Retina (tissue), 1 donor: Measurements from ENCODE around the gene PCDHB15.
A peak's percentile ranks its signal among the peaks of the same experiment; 100 is the strongest.
"Not testable (repeated sequence)": the region's sequence is repeated elsewhere in the genome, so short reads cannot be mapped to it uniquely, and the experiment has no call there.

Source experiments
- DNase-seq: peaks from one replicate; pipeline ENCODE4 v3.0.0-alpha.2; 2016

The PCDHB15 gene

GRCh38 chr5:141245250-141245717, at the start of gene PCDHB15:
Gene PCDHB15, plus strand, starts transcription at chr5:141245395. Its CDS starts 184 bp downstream, at chr5:141245579.
- DNase-seq = peak; percentile 44

- no peak for DNase-seq
Observed at GRCh38 chr5:141196363-141196762, 48.8 kb upstream of the PCDHB15 start.

- no peak for DNase-seq
Observed at GRCh38 chr5:141199359-141200235, 45.6 kb upstream of the PCDHB15 start, which contains the start of gene PCDHB11. Gene PCDHB11, plus strand, starts transcription at chr5:141199627. Its CDS starts 148 bp downstream, at chr5:141199775.

GRCh38 chr5:141201126-141201525, 44.1 kb upstream of the PCDHB15 start:
- not testable (repeated sequence) for DNase-seq

- DNase-seq = not testable (repeated sequence)
Observed at GRCh38 chr5:141201646-141202045, 43.5 kb upstream of the PCDHB15 start.

- DNase-seq = no peak
Observed at GRCh38 chr5:141208478-141208877, 36.7 kb upstream of the PCDHB15 start, which contains the start of gene PCDHB12. Gene PCDHB12, plus strand, starts transcription at chr5:141208719. Its CDS starts 189 bp downstream, at chr5:141208908.

- DNase-seq = not testable (repeated sequence)
Observed at GRCh38 chr5:141210281-141210680, 34.9 kb upstream of the PCDHB15 start.

GRCh38 chr5:141210849-141211248, 34.3 kb upstream of the PCDHB15 start:
- DNase-seq = not testable (repeated sequence)

- DNase-seq = not testable (repeated sequence)
Observed at GRCh38 chr5:141213656-141214339, 31.4 kb upstream of the PCDHB15 start, which contains the start of gene PCDHB13. Gene PCDHB13, plus strand, starts transcription at chr5:141213919. Its CDS starts 205 bp downstream, at chr5:141214124.

- not testable (repeated sequence) for DNase-seq
Observed at GRCh38 chr5:141214583-141214982, 30.6 kb upstream of the PCDHB15 start.

- not testable (repeated sequence) for DNase-seq
Observed at GRCh38 chr5:141215504-141215903, 29.7 kb upstream of the PCDHB15 start.

GRCh38 chr5:141216035-141216434, 29.2 kb upstream of the PCDHB15 start:
- not testable (repeated sequence) for DNase-seq

- DNase-seq = peak; percentile 19
Observed at GRCh38 chr5:141223112-141223783, 21.9 kb upstream of the PCDHB15 start, which contains the start of gene PCDHB14. Gene PCDHB14, plus strand, starts transcription at chr5:141223343. Its CDS starts 163 bp downstream, at chr5:141223506.

- not testable (repeated sequence) for DNase-seq
Observed at GRCh38 chr5:141224844-141225243, 20.4 kb upstream of the PCDHB15 start.

GRCh38 chr5:141225421-141225820, 19.8 kb upstream of the PCDHB15 start:
- DNase-seq = not testable (repeated sequence)

GRCh38 chr5:141234109-141234667, 11.0 kb upstream of the PCDHB15 start:
- peak; percentile 24 for DNase-seq

GRCh38 chr5:141235922-141236321, 9.3 kb upstream of the PCDHB15 start:
- DNase-seq = not testable (repeated sequence)

GRCh38 chr5:141236516-141237313, 8.5 kb upstream of the PCDHB15 start:
- no peak for DNase-seq

GRCh38 chr5:141241496-141241895, 3.7 kb upstream of the PCDHB15 start:
- DNase-seq = no peak

GRCh38 chr5:141246971-141247370, 1.8 kb downstream of the PCDHB15 start:
- not testable (repeated sequence) for DNase-seq

- not testable (repeated sequence) for DNase-seq
Observed at GRCh38 chr5:141247434-141247833, 2.2 kb downstream of the PCDHB15 start.
